Endometrial microvascular endothelial cells (primary cell): ENCODE data around the gene MPRIP. TPM values are rescaled to one million over a fixed set of nuclear protein-coding genes. Genes with fewer than 3 reads are reported as not detected.

Experiments
- total RNA-seq: library from RNA; depleted of rRNA; stranded (reverse); fragments of >200 nt; gene quantifications from one replicate; pipeline ENCODE4 v1.2.3, GENCODE V29; 2015; ENCODE audit errors: inconsistent ontology term

Gene MPRIP
- total RNA-seq, 1 donor from 2014 or later, result 193 TPM

Other genes with a start within 250 kb of the MPRIP start
- not detected for gene TNFRSF13B, start 70.3 kb upstream of the MPRIP start, total RNA-seq
- 5.4 TPM for gene PLD6, start 163.9 kb downstream of the MPRIP start, total RNA-seq
- gene FLCN, start 194.7 kb downstream of the MPRIP start, total RNA-seq, result 39.4 TPM
- gene COPS3, start 238.8 kb downstream of the MPRIP start, total RNA-seq, result 129 TPM